Uterus (tissue), 4 donors: ENCODE data around the gene FTCDNL1. TPM values are rescaled to one million over a fixed set of nuclear protein-coding genes. Genes with fewer than 3 reads are reported as not detected.

ENCODE experiments used
- DNase-seq, 2 donors: peaks; one replicate each; pipeline ENCODE4 v3.0.0-alpha.2; 2019 to 2020
- H3K27ac ChIP-seq, 2 donors: fragments of 200-600 bp; sonication (generic); 1 replicate in 1 of 2; 2 replicates in 1 of 2; pipeline ENCODE4 v1.5.1; 2016 to 2018
- H3K27me3 ChIP-seq, 2 donors: fragments of 200-600 bp; sonication (generic); one replicate each; pipeline ENCODE4 v1.5.1; 2018 to 2019; ENCODE audit warnings: control low read depth in 1 of 2
- H3K36me3 ChIP-seq, 2 donors: fragments of 200-600 bp; sonication (generic); one replicate each; pipeline ENCODE4 v1.5.1; 2019; ENCODE audit warnings: control low read depth in 1 of 2
- H3K4me1 ChIP-seq, 2 donors: fragments of 200-600 bp; sonication (generic); one replicate each; pipeline ENCODE4 v1.5.1; 2018 to 2019; ENCODE audit warnings: control low read depth in 1 of 2
- H3K4me3 ChIP-seq, 2 donors: fragments of 200-600 bp; sonication (generic); 1 replicate in 1 of 2; 2 replicates in 1 of 2; pipeline ENCODE4 v1.5.1; 2018 to 2019; ENCODE audit warnings: mild to moderate bottlenecking in 1 of 2
- H3K9me3 ChIP-seq, 2 donors: fragments of 200-600 bp; sonication (generic); one replicate each; pipeline ENCODE4 v1.5.1; 2019; ENCODE audit warnings: control low read depth in 1 of 2
- POLR2A ChIP-seq, 2 donors: fragments of 450-650 bp; IDR thresholded peaks; one replicate each; pipeline ENCODE4 v1.6.1; 2016; ENCODE audit warnings: antibody characterized with exemption in 2 of 2, mild to moderate bottlenecking in 1 of 2, moderate library complexity in 1 of 2
- intact Hi-C: fragments of 100-400 bp; cut with DNase I; formaldehyde crosslinking; loops from one replicate; pipeline ENCODE4 v1.15.1; 2023; ENCODE audit warnings: low total_unique reads
- small RNA-seq: library from RNA; depleted of rRNA; stranded (forward); fragments of <200 nt; gene quantifications from one replicate; pipeline ENCODE3, GENCODE V24; 2016
- total RNA-seq, 4 donors: library from RNA; depleted of rRNA in 3 of 4; stranded (reverse); fragments of >200 nt in 3 of 4; gene quantifications; one replicate each; pipeline versions ENCODE4 v1.1.0 to v1.2.4, GENCODE V29; 2014 to 2023
- TF ChIP-seq, protein P1 (sequence below), 4 experiments: fragments of 200-600 bp in 2 of 4; fragments of 450-650 bp in 2 of 4; sonication (generic) in 2 of 4; IDR thresholded peaks; one replicate each; pipeline ENCODE4 v1.5.1; 2016 to 2019; ENCODE audit warnings: antibody characterized with exemption in 4 of 4, mild to moderate bottlenecking in 2 of 4, moderate library complexity in 1 of 4
- donor health status: DM: yes; HTN: yes; CAD: no.

FTCDNL1 gene
- total RNA-seq, 4 donors from 2014 or later, result 0.29 to 5.8 (median 1.4) TPM; not detected in 1

DNA sequence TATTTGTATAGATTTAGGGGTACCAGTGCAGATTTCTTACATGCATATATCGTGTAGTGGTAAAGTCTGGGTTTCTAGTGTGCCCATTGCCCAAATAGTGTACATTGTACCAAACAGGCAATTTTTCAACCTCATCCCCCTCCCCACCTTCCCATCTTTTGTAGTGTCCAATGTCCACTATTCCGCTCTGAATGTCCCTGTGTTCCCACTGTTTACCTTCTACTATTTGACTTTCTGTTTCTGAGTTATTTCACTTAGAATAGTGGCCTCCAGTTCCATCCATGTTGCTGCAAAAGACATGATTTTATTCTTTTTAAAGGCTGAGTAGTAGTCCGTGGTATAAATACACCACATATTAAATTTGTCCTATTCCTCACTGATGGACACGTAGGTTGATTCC, 132.9 kb downstream of the FTCDNL1 start:
- H3K4me1 ChIP-seq, result no peaks in the 10 kb centered on the region
- intact Hi-C loops, result no loop called here
- no peak for TF ChIP-seq POLR2A (IDR thresholded peaks at IDR 0.05)
- TF ChIP-seq, protein P1, sequence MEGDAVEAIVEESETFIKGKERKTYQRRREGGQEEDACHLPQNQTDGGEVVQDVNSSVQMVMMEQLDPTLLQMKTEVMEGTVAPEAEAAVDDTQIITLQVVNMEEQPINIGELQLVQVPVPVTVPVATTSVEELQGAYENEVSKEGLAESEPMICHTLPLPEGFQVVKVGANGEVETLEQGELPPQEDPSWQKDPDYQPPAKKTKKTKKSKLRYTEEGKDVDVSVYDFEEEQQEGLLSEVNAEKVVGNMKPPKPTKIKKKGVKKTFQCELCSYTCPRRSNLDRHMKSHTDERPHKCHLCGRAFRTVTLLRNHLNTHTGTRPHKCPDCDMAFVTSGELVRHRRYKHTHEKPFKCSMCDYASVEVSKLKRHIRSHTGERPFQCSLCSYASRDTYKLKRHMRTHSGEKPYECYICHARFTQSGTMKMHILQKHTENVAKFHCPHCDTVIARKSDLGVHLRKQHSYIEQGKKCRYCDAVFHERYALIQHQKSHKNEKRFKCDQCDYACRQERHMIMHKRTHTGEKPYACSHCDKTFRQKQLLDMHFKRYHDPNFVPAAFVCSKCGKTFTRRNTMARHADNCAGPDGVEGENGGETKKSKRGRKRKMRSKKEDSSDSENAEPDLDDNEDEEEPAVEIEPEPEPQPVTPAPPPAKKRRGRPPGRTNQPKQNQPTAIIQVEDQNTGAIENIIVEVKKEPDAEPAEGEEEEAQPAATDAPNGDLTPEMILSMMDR (IDR thresholded peaks at IDR 0.05), result no peak
- H3K4me3 ChIP-seq, result no peak overlapping the region
- no peak overlapping the region for H3K27ac ChIP-seq
- H3K9me3 ChIP-seq, result no peaks in the 10 kb centered on the region
- H3K36me3 ChIP-seq, result no peaks in the 10 kb centered on the region
- no peak for DNase-seq
- no peaks in the 10 kb centered on the region for H3K27me3 ChIP-seq

DNA sequence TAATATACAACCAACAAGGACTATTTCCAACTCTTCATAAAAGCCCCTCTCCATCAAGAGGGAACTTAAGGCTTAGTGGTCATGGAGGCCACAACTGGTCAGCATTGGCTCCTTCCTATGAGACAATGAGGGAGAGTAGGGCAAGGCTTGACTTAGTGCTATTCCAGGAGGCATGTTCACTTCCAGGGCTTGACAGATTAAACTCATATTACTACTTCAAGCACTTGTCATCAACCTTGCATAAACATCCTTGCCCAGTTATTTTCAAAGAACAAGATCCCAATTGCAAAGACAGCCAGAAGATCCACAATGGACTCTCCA, 133.4 kb downstream of the FTCDNL1 start:
- intact Hi-C loops, result no loop called here
- TF ChIP-seq, protein P1 (IDR thresholded peaks at IDR 0.05), result no peak
- no peak for TF ChIP-seq POLR2A (IDR thresholded peaks at IDR 0.05)
- H3K27me3 ChIP-seq, result no peaks in the 10 kb centered on the region
- no peaks in the 10 kb centered on the region for H3K36me3 ChIP-seq
- no peaks in the 10 kb centered on the region for H3K9me3 ChIP-seq
- H3K27ac ChIP-seq, result no peak overlapping the region
- no peaks in the 10 kb centered on the region for H3K4me1 ChIP-seq
- no peak for DNase-seq
- no peak overlapping the region for H3K4me3 ChIP-seq

DNA sequence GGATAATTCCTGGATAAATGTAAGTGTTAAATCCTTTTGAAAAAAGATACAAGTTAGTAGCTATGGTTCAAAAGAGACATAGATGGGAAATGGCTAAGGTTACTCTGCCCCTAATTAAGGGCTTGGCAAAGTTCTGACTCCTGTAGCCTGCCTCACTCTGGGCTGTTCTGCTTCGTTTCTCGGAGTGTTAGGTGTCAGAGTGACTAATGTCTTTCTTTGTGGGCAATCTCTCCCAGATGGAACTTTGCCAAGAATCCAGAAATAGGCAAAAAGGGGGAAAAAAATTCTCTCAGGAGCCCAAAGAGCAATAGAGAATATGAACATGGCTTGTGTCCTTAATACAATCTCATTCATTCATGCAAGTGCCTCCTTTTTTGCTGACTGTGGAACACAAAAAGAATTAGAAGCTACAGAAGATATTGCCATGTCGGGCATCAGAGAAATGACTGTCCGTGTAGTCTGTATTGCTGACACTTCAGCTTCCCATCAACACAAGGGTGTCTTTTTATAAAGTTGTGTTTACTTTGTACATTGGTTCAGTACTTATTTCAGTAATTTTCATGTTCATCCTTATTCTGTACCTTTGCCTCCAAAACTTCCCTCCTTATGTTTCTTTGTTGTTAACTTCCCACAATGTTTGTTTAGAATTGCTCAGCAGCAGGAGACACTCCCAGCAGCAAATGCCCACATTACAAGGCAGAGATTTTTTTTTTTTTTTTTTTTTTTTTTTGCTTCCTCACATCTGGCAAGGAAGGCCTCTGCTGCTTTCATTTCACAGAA, 134.0 kb downstream of the FTCDNL1 start:
- H3K27ac ChIP-seq, result no peak overlapping the region
- no peaks in the 10 kb centered on the region for H3K4me1 ChIP-seq
- H3K36me3 ChIP-seq, result no peaks in the 10 kb centered on the region
- H3K27me3 ChIP-seq, result no peaks in the 10 kb centered on the region
- no peak for DNase-seq
- no peak overlapping the region for H3K4me3 ChIP-seq
- H3K9me3 ChIP-seq, result no peaks in the 10 kb centered on the region
- intact Hi-C loops, result no loop called here
- TF ChIP-seq, protein P1 (IDR thresholded peaks at IDR 0.05), result no peak
- no peak for TF ChIP-seq POLR2A (IDR thresholded peaks at IDR 0.05)

DNA sequence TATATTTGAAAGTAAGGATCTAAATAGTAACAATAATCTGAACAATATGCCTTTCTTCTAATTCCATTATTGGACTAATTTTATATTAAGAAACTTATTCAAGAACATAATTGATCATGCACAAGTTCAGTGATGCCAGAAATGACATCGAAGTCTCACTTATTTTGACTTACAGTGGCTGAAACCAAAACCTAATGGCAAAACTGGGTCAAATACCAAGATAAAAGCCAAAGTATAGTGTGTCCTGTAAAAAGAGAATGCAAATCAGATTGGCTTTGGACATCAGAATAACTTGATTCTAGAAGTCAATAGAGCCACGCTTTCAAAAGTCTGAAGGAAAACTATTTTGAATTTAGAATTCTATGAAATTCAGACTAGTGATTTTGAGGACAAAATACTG, 137.2 kb downstream of the FTCDNL1 start:
- Histone ChIP-seq H3K27me3 (no peaks in the 10 kb centered on the region), H3K4me1 (no peaks in the 10 kb centered on the region), H3K4me3 (no peak overlapping the region), H3K9me3 (no peaks in the 10 kb centered on the region), H3K27ac (no peak overlapping the region), H3K36me3 (no peaks in the 10 kb centered on the region)
- TF ChIP-seq POLR2A (IDR thresholded peaks at IDR 0.05), result no peak
- TF ChIP-seq, protein P1 (IDR thresholded peaks at IDR 0.05), result no peak
- no peak for DNase-seq
- intact Hi-C loops, result no loop called here

DNA sequence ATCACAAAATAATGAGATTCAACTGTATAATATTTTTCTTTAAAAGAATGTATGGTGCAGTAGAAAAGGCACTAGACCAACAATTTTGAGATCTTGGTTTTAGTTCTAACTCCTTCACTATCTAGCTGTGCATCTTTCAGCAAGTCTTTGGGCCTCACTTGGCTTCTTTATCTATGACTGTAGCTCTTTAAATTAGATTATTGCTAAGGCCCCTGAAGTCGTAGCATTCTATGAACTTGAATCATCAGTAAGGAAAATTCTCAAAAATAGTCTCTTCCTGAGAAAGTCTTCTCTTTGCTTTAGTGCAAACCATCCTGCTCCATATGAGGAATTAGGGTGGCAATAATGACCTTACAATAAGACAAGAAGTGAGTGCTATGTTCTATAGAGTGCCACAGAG, 140.4 kb downstream of the FTCDNL1 start:
- Histone ChIP-seq H3K27me3 (no peaks in the 10 kb centered on the region), H3K4me1 (no peaks in the 10 kb centered on the region), H3K9me3 (no peaks in the 10 kb centered on the region), H3K27ac (no peak overlapping the region), H3K36me3 (no peaks in the 10 kb centered on the region), H3K4me3 (no peak overlapping the region)
- DNase-seq, result no peak
- intact Hi-C loops, result no loop called here
- no peak for TF ChIP-seq POLR2A (IDR thresholded peaks at IDR 0.05)
- TF ChIP-seq, protein P1 (IDR thresholded peaks at IDR 0.05), result no peak

Small RNA genes lying within 50 kb of the gene (small RNA-seq; reads per million reads assigned to genes)
- gene AC108032.1 (not detected), gene RN7SL717P (not detected)

Other genes with a start within 250 kb of the FTCDNL1 start
- gene C2orf69, start 60.1 kb upstream of the FTCDNL1 start, total RNA-seq, result 10 to 100 TPM in 3 of 4 donors, 1 to 10 TPM in 1; 9.4 to 19.4 (median 16.5) TPM
- 10 to 100 TPM in 1 of 4 donors, 1 to 10 TPM in 3; 2.8 to 18.5 (median 7.8) TPM for gene TYW5, start 104.3 kb upstream of the FTCDNL1 start, total RNA-seq
- 10 to 100 TPM; 14.9 to 44.1 (median 16.4) TPM for gene MAIP1, start 104.4 kb upstream of the FTCDNL1 start, total RNA-seq